VCaP (cell line): ENCODE results near the gene ZMIZ1.

Experiments
- H3K27ac ChIP-seq: fragments of 450-650 bp; 2 replicates; pipeline ENCODE4 v1.5.1; 2017
- CTCF ChIP-seq: fragments of 450-650 bp; conservative IDR thresholded peaks from 2 replicates; pipeline ENCODE4 v1.5.1; 2017; ENCODE audit warnings: mild to moderate bottlenecking, moderate library complexity

Gene ZMIZ1

GRCh38 chr10:79202188-79203013 is 133.6 kb downstream of the ZMIZ1 start:
- peak; percentile 63 for TF ChIP-seq CTCF
- no peak overlapping the region for H3K27ac ChIP-seq

- no peak overlapping the region for H3K27ac ChIP-seq
- no peak for TF ChIP-seq CTCF
These were observed 134.4 kb downstream of the ZMIZ1 start for GRCh38 chr10:79203014-79203644.

- TF ChIP-seq CTCF = no peak
- no peak overlapping the region for H3K27ac ChIP-seq
These were observed 135.1 kb downstream of the ZMIZ1 start for GRCh38 chr10:79203833-79204232.

- TF ChIP-seq CTCF = no peak
These were observed 137.7 kb downstream of the ZMIZ1 start for GRCh38 chr10:79206300-79207095.

GRCh38 chr10:79207096-79207357 is 138.3 kb downstream of the ZMIZ1 start:
- no peak for TF ChIP-seq CTCF
- H3K27ac ChIP-seq = no peak overlapping the region

More at GRCh38 chr10:79206300-79207095, 137.7 kb downstream of the ZMIZ1 start:
- H3K27ac ChIP-seq = no peak overlapping the region

GRCh38 chr10:79207726-79208125 is 139.0 kb downstream of the ZMIZ1 start:
- TF ChIP-seq CTCF = no peak
- no peak overlapping the region for H3K27ac ChIP-seq

GRCh38 chr10:79208251-79208983 is 139.7 kb downstream of the ZMIZ1 start:
- no peak overlapping the region for H3K27ac ChIP-seq
- TF ChIP-seq CTCF = no peak
